Measurements from ENCODE around the gene PDZK1IP1. TPM values are rescaled to one million over a fixed set of nuclear protein-coding genes. Genes with fewer than 3 reads are reported as not detected.

PDZK1IP1 gene
- total RNA-seq, 4 donors from 2014 or later = 0.78 to 13.0 TPM; not detected in 2

GRCh38 chr1:47178020-47178419 is 11.8 kb downstream of the PDZK1IP1 start:
- no peak for TF ChIP-seq CTCF (IDR thresholded peaks at IDR 0.05)
- no peak for TF ChIP-seq POLR2AphosphoS5 (IDR thresholded peaks at IDR 0.05)
- no peak for TF ChIP-seq EP300 (IDR thresholded peaks at IDR 0.05)
- TF ChIP-seq POLR2A (IDR thresholded peaks at IDR 0.05) = no peak
- peaks cover 0 to 5% (median 0%) of the 10 kb centered on the region in 3 donors for H3K9me3 ChIP-seq
- WGBS, 2 donors (ENCODE audit: low coverage in 1 of 2) = 63 to 78% methylated on average over 3 to 6 of the region's 6 CpGs
- no peak overlapping the region for H3K27ac ChIP-seq
- no peaks in the 10 kb centered on the region for H3K36me3 ChIP-seq
- no peak for ATAC-seq
- peaks cover 0 to 22% (median 12%) of the 10 kb centered on the region in 3 donors for H3K4me1 ChIP-seq
- peaks cover 56% of the 10 kb centered on the region for H3K27me3 ChIP-seq
- no peak overlapping the region for H3K4me3 ChIP-seq

- WGBS, 2 donors (ENCODE audit: low coverage in 1 of 2) = 11 to 13% methylated on average over 5 to 11 of the region's 11 CpGs
- peak; percentile 9 for ATAC-seq
- no peak for TF ChIP-seq POLR2AphosphoS5 (IDR thresholded peaks at IDR 0.05)
- TF ChIP-seq POLR2A (IDR thresholded peaks at IDR 0.05) = no peak
- no peak for TF ChIP-seq EP300 (IDR thresholded peaks at IDR 0.05)
- TF ChIP-seq CTCF (IDR thresholded peaks at IDR 0.05) = peak; percentile 87 to 93 (median 91)
These were observed 14.5 kb downstream of the PDZK1IP1 start for GRCh38 chr1:47175227-47175934.

GRCh38 chr1:47174656-47175020 is 15.2 kb downstream of the PDZK1IP1 start:
- H3K4me3 ChIP-seq = no peak overlapping the region
- peaks cover 0 to 12% (median 0%) of the 10 kb centered on the region in 3 donors for H3K9me3 ChIP-seq
- H3K27ac ChIP-seq = no peak overlapping the region
- TF ChIP-seq EP300 (IDR thresholded peaks at IDR 0.05) (no peak), POLR2A (IDR thresholded peaks at IDR 0.05) (no peak), CTCF (IDR thresholded peaks at IDR 0.05) (no peak), POLR2AphosphoS5 (IDR thresholded peaks at IDR 0.05) (no peak)
- ATAC-seq = no peak
- H3K27me3 ChIP-seq = peaks cover 35% of the 10 kb centered on the region
- peaks cover 0 to 13% (median 5%) of the 10 kb centered on the region in 3 donors for H3K4me1 ChIP-seq
- no peaks in the 10 kb centered on the region for H3K36me3 ChIP-seq

More at GRCh38 chr1:47175227-47175934, 14.5 kb downstream of the PDZK1IP1 start:
- Histone ChIP-seq H3K4me1 (peaks cover 0 to 21% (median 12%) of the 10 kb centered on the region in 3 donors), H3K27ac (no peak overlapping the region), H3K9me3 (peaks cover 0 to 12% (median 0%) of the 10 kb centered on the region in 3 donors), H3K36me3 (no peaks in the 10 kb centered on the region), H3K4me3 (no peak overlapping the region), H3K27me3 (peaks cover 36% of the 10 kb centered on the region)

- Histone ChIP-seq H3K9me3 (peaks cover 0 to 12% (median 0%) of the 10 kb centered on the region in 3 donors), H3K4me3 (no peak overlapping the region), H3K27ac (no peak overlapping the region), H3K4me1 (peaks cover 0 to 3% (median 0%) of the 10 kb centered on the region in 3 donors), H3K27me3 (peaks cover 35% of the 10 kb centered on the region), H3K36me3 (no peaks in the 10 kb centered on the region)
- TF ChIP-seq CTCF (IDR thresholded peaks at IDR 0.05) (no peak), POLR2AphosphoS5 (IDR thresholded peaks at IDR 0.05) (no peak), EP300 (IDR thresholded peaks at IDR 0.05) (no peak), POLR2A (IDR thresholded peaks at IDR 0.05) (no peak)
- ATAC-seq = no peak
- WGBS, 2 donors (ENCODE audit: low coverage in 1 of 2) = 82% methylated on average over 2 of the region's 5 CpGs; no CpG with 5 or more reads in 1 of the 2 donors
These were observed 17.1 kb downstream of the PDZK1IP1 start for GRCh38 chr1:47172782-47173181.

GRCh38 chr1:47164552-47164951 is 25.3 kb downstream of the PDZK1IP1 start:
- Histone ChIP-seq H3K27me3 (peaks cover 5% of the 10 kb centered on the region), H3K9me3 (peaks cover 0 to 8% (median 0%) of the 10 kb centered on the region in 3 donors), H3K4me1 (no peaks in the 10 kb centered on the region), H3K27ac (no peak overlapping the region), H3K4me3 (no peak overlapping the region), H3K36me3 (no peaks in the 10 kb centered on the region)
- TF ChIP-seq POLR2AphosphoS5 (IDR thresholded peaks at IDR 0.05) = no peak
- TF ChIP-seq CTCF (IDR thresholded peaks at IDR 0.05) = no peak
- no peak for TF ChIP-seq EP300 (IDR thresholded peaks at IDR 0.05)
- TF ChIP-seq POLR2A (IDR thresholded peaks at IDR 0.05) = no peak
- ATAC-seq = no peak

Measured in gastroesophageal sphincter (tissue), 4 donors.